Pancreas (tissue), 10 donors: ENCODE measurements around the gene RDX. TPM values are rescaled to one million over a fixed set of nuclear protein-coding genes. Genes with fewer than 3 reads are reported as not detected.
"Not testable (repeated sequence)": the region's sequence is repeated elsewhere in the genome, so short reads cannot be mapped to it uniquely, and the experiment has no call there.

Experiments
- ATAC-seq, 4 donors: fragments of 200-7000 bp; cut with Tn5 transposase; one replicate each; pipeline versions ENCODE4 v1.8.0 to v1.9.1; 2020; ENCODE audit warnings: mild to moderate bottlenecking in 4 of 4, moderate library complexity in 4 of 4
- DNase-seq, 6 donors: peaks; one replicate each; pipeline ENCODE4 v3.0.0-alpha.2; 2020
- FAIRE-seq: peaks from 2 replicates; lab custom pipeline; 2012; peaks lifted over from hg19 to GRCh38; lab: Jason Lieb, UNC
- H3K27ac ChIP-seq, 4 donors: fragments of 200-600 bp; sonication (generic); 1 replicate in 3 of 4; 2 replicates in 1 of 4; pipeline versions ENCODE4 v1.5.0 to v1.8.0; 2020
- H3K27me3 ChIP-seq, 4 donors: fragments of 200-600 bp; one replicate each; pipeline ENCODE4 v1.8.0; 2021
- H3K36me3 ChIP-seq, 3 donors: fragments of 200-600 bp; sonication (generic) in 1 of 3; one replicate each; pipeline versions ENCODE4 v1.5.0 to v1.8.0; 2020 to 2021
- H3K4me1 ChIP-seq, 3 donors: fragments of 200-600 bp; one replicate each; pipeline ENCODE4 v1.8.0; 2021
- H3K4me3 ChIP-seq, 4 donors: fragments of 200-600 bp; sonication (generic) in 2 of 4; one replicate each; pipeline versions ENCODE4 v1.5.0 to v1.8.0; 2020 to 2021
- H3K9me3 ChIP-seq, 4 donors: fragments of 200-600 bp; one replicate each; pipeline ENCODE4 v1.8.0; 2021
- CTCF ChIP-seq, 4 donors: fragments of 200-600 bp; sonication (generic) in 3 of 4; IDR thresholded peaks; one replicate each; pipeline versions ENCODE4 v1.5.0 to v1.8.0; 2021; ENCODE audit warnings: antibody characterized with exemption in 4 of 4
- WGBS, 2 donors: extraction: QIAGEN DNeasy Blood & Tissue Kit; methylation state at CpG; one replicate each; pipeline ENCODE4 v1.1.7; 2013; 5-methylcytosine and 5-hydroxymethylcytosine counted together
- intact Hi-C, 3 donors: fragments of 100-400 bp; cut with DNase I; formaldehyde crosslinking; loops; one replicate each; pipeline versions ENCODE4 v1.11.1 to v1.14.2; 2022
- polyA plus RNA-seq, 2 donors: library from polyadenylated mRNA; stranded (reverse); fragments of 200-250 nt; gene quantifications; one replicate each; pipeline ENCODE4 v1.2.3, GENCODE V29; 2013
- total RNA-seq, 6 donors: library from RNA; stranded (reverse); fragmentation: NEBNext Ultra II Directional in 4 of 6; extraction: Animal tissue kit (Norgen Biotek cat#: 25700) in 4 of 6; gene quantifications; one replicate each; pipeline versions ENCODE4 v1.2.1 to v1.2.4, GENCODE V29; 2021 to 2023
- donor health status: healthy with polysubstance abuse.
- donor health status: DM: no; HTN: no; CAD: no; lungs with moderate emphysema.
- donor health status: DM: no; HTN: no; CAD: no.
- donor health status: control.
- donor health status: control.
- donor health status: Bipolar disorder and iron deficiency.
- donor health status: DM: yes; HTN: yes; CAD: no.
- donor health status: DM: no; HTN: no; CAD: no.
- donor health status: DM: no; HTN: no; CAD: no.
- donor health status: DM: yes; HTN: yes; CAD: no.

The RDX gene
- total and polyA plus RNA-seq, 8 donors: 11.4 to 97.1 (median 51.4) TPM

- FAIRE-seq (no peak), DNase-seq (no peak), ATAC-seq (no peak)
- intact Hi-C loops: no loop called here
- Histone ChIP-seq H3K27ac (no peak overlapping the region), H3K4me3 (no peak overlapping the region), H3K9me3 (no peaks in the 10 kb centered on the region), H3K27me3 (no peaks in the 10 kb centered on the region), H3K36me3 (no peaks in the 10 kb centered on the region), H3K4me1 (no peaks in the 10 kb centered on the region)
- TF ChIP-seq CTCF (IDR thresholded peaks at IDR 0.05): no peak
- 39 to 51% methylated on average over 3 of the region's 3 CpGs for WGBS, 2 donors
These were observed 78.5 kb downstream of the RDX start for GRCh38 chr11:110217936-110218335.

- Histone ChIP-seq H3K36me3 (no peaks in the 10 kb centered on the region), H3K27ac (no peak overlapping the region), H3K4me1 (no peaks in the 10 kb centered on the region), H3K9me3 (no peaks in the 10 kb centered on the region), H3K4me3 (no peak overlapping the region), H3K27me3 (no peaks in the 10 kb centered on the region)
- WGBS, 2 donors: 85 to 86% methylated on average over 12 of the region's 12 CpGs
- intact Hi-C loops: no loop called here
- FAIRE-seq (no peak), ATAC-seq (no peak), DNase-seq (no peak)
- TF ChIP-seq CTCF (IDR thresholded peaks at IDR 0.05): no peak
These were observed 79.1 kb downstream of the RDX start for GRCh38 chr11:110217223-110217877.

- H3K27ac ChIP-seq, DNase-seq, FAIRE-seq, ATAC-seq, H3K27me3 ChIP-seq, H3K9me3 ChIP-seq, H3K36me3 ChIP-seq, H3K4me1 ChIP-seq: not testable (repeated sequence)
- WGBS, 2 donors: 0 to 2% methylated on average over 7 to 9 of the region's 14 CpGs
- H3K4me3 ChIP-seq: peak overlapping the region in 2 of 4 donors; percentile 37 to 41
- intact Hi-C loops: loop anchor here in 1 of 3 donors (10.0 kb wide), 1 partner anchor 225 kb away; no protein-coding TSS in a partner anchor
These were observed 87.1 kb downstream of the RDX start for GRCh38 chr11:110209313-110209694.

GRCh38 chr11:110208678-110209312 lies 87.6 kb downstream of the RDX start:
- peak overlapping the region in 2 of 4 donors; percentile 37 to 41 for H3K4me3 ChIP-seq
- DNase-seq (peak in 2 of 6 donors; percentile 49 to 65), ATAC-seq (peak in 1 of 4 donors; percentile 16)
- H3K9me3 ChIP-seq, FAIRE-seq, H3K27ac ChIP-seq, H3K4me1 ChIP-seq, H3K36me3 ChIP-seq, H3K27me3 ChIP-seq: not testable (repeated sequence)
- intact Hi-C loops: loop anchor here in 1 of 3 donors (10.0 kb wide), 1 partner anchor 226 kb away; no protein-coding TSS in a partner anchor
- 31 to 35% methylated on average over 26 to 29 of the region's 29 CpGs for WGBS, 2 donors

GRCh38 chr11:110207123-110207522 lies 89.3 kb downstream of the RDX start:
- ATAC-seq (no peak), DNase-seq (no peak), FAIRE-seq (no peak)
- Histone ChIP-seq H3K36me3 (no peaks in the 10 kb centered on the region), H3K4me1 (no peaks in the 10 kb centered on the region), H3K27me3 (no peaks in the 10 kb centered on the region), H3K4me3 (no peak overlapping the region), H3K9me3 (no peaks in the 10 kb centered on the region), H3K27ac (no peak overlapping the region)
- TF ChIP-seq CTCF (IDR thresholded peaks at IDR 0.05): no peak
- WGBS, 2 donors: 92 to 99% methylated on average over 6 of the region's 6 CpGs
- intact Hi-C loops: loop anchor here in 1 of 3 donors (10.0 kb wide), 1 partner anchor 228 kb away; no protein-coding TSS in a partner anchor
